ENCODE data around the gene SLC66A2. TPM values are rescaled to one million over a fixed set of nuclear protein-coding genes. Genes with fewer than 3 reads are reported as not detected.

Gene SLC66A2
- total and polyA plus RNA-seq, 3 donors from 2014 or later, result 72.5 to 143 (median 87.0) TPM

DNA sequence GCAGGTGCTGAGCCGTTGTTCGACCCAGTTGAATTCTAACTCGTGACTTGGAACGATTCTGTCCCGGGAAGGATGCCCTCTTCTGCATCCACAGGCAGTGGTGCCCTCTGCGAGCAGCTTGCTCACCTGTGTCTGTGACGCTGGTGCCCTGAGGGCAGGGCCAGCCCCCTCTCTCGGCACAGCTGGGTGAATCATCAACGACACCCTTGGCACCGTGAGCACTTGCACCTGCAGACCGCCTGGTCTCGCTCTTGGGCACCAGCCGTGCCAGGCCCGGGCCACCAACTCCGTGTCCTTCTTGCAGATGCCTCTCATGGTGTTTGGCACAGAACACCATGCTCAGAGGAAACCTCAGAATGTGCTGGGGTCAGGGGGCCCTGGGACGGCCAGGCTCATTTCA is 75.0 kb downstream of the SLC66A2 start:
- no peak for TF ChIP-seq POLR2A (IDR thresholded peaks at IDR 0.05)
- TF ChIP-seq, protein P1, sequence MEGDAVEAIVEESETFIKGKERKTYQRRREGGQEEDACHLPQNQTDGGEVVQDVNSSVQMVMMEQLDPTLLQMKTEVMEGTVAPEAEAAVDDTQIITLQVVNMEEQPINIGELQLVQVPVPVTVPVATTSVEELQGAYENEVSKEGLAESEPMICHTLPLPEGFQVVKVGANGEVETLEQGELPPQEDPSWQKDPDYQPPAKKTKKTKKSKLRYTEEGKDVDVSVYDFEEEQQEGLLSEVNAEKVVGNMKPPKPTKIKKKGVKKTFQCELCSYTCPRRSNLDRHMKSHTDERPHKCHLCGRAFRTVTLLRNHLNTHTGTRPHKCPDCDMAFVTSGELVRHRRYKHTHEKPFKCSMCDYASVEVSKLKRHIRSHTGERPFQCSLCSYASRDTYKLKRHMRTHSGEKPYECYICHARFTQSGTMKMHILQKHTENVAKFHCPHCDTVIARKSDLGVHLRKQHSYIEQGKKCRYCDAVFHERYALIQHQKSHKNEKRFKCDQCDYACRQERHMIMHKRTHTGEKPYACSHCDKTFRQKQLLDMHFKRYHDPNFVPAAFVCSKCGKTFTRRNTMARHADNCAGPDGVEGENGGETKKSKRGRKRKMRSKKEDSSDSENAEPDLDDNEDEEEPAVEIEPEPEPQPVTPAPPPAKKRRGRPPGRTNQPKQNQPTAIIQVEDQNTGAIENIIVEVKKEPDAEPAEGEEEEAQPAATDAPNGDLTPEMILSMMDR (IDR thresholded peaks at IDR 0.05), result no peak

DNA sequence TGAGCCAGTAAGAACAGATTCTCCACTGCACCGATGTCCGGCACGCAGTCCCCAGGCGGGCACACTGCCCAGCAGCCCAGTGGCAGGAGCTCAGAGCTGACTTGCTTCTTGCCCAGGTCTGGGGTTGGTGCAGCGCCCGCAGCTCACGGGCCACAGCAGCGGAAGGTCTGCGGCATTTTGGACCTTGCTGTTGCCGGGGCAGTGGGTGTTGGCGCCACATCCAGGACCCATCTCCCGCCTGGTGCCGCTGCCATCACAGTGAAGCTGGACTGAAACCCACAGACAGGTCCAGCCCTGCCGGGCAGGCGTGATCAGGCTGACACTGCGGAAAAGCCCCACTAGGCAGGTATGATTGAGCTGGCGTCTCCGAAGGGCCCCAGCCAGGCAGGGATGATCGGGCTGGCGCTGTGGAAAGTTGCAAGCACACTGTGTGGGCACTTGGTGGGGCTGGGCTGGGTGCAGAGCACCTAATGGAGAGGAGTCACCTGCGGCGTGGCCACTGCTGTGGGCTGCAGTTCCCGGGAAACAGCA is 75.5 kb downstream of the SLC66A2 start:
- intact Hi-C loops (cut with DNase I; ENCODE audit: low total_unique reads), result no loop called here
- TF ChIP-seq, protein P1 (IDR thresholded peaks at IDR 0.05), result no peak
- no peak for TF ChIP-seq POLR2A (IDR thresholded peaks at IDR 0.05)
- 93 to 97% methylated on average over 9 to 23 of the region's 23 CpGs for WGBS, 2 donors

More for the DNA sequence above, 75.0 kb downstream of the SLC66A2 start:
- no peaks in the 10 kb centered on the region for H3K36me3 ChIP-seq (ENCODE audit: low read depth, missing control alignments)
- no peaks in the 10 kb centered on the region for H3K27me3 ChIP-seq
- H3K9me3 ChIP-seq, result no peaks in the 10 kb centered on the region
- no peaks in the 10 kb centered on the region for H3K4me1 ChIP-seq
- no peak overlapping the region for H3K27ac ChIP-seq
- DNase-seq, result peak; percentile 2
- H3K4me3 ChIP-seq, result no peak overlapping the region
- intact Hi-C loops (cut with DNase I; ENCODE audit: low total_unique reads), result no loop called here
- WGBS, 2 donors, result 84 to 86% methylated on average over 4 to 16 of the region's 16 CpGs

DNA sequence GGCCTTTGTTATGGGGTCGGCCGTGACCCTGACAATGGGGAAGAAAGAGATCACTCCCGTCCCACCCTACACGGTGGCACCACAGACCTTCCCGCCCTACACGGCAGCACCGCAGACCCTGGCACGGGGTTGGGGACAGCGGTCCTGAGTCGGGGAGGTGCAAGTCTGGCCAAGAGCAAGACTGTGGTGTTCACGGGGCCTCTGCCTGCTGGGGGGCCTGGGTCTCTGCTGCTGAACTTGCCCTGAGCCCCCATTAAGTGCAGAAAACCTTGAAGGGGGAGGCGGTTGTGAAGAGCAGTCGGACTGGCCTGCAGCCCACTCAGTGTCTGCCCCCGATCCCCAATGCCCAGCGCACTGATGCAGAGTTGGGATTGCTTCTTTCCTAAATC is 75.9 kb downstream of the SLC66A2 start:
- Histone ChIP-seq H3K4me3 (no peak overlapping the region), H3K27ac (no peak overlapping the region), H3K4me1 (no peaks in the 10 kb centered on the region), H3K36me3 (ENCODE audit: low read depth, missing control alignments) (no peaks in the 10 kb centered on the region), H3K27me3 (no peaks in the 10 kb centered on the region), H3K9me3 (no peaks in the 10 kb centered on the region)
- TF ChIP-seq, protein P1 (IDR thresholded peaks at IDR 0.05), result no peak
- no peak for TF ChIP-seq POLR2A (IDR thresholded peaks at IDR 0.05)
- 85 to 88% methylated on average over 14 to 15 of the region's 15 CpGs for WGBS, 2 donors
- no peak for DNase-seq
- intact Hi-C loops (cut with DNase I; ENCODE audit: low total_unique reads), result no loop called here

More for the DNA sequence above, 75.5 kb downstream of the SLC66A2 start:
- H3K27ac ChIP-seq, result no peak overlapping the region
- H3K4me3 ChIP-seq, result no peak overlapping the region
- no peaks in the 10 kb centered on the region for H3K9me3 ChIP-seq
- H3K36me3 ChIP-seq (ENCODE audit: low read depth, missing control alignments), result no peaks in the 10 kb centered on the region
- H3K4me1 ChIP-seq, result no peaks in the 10 kb centered on the region
- no peaks in the 10 kb centered on the region for H3K27me3 ChIP-seq
- DNase-seq, result peak; percentile 3

DNA sequence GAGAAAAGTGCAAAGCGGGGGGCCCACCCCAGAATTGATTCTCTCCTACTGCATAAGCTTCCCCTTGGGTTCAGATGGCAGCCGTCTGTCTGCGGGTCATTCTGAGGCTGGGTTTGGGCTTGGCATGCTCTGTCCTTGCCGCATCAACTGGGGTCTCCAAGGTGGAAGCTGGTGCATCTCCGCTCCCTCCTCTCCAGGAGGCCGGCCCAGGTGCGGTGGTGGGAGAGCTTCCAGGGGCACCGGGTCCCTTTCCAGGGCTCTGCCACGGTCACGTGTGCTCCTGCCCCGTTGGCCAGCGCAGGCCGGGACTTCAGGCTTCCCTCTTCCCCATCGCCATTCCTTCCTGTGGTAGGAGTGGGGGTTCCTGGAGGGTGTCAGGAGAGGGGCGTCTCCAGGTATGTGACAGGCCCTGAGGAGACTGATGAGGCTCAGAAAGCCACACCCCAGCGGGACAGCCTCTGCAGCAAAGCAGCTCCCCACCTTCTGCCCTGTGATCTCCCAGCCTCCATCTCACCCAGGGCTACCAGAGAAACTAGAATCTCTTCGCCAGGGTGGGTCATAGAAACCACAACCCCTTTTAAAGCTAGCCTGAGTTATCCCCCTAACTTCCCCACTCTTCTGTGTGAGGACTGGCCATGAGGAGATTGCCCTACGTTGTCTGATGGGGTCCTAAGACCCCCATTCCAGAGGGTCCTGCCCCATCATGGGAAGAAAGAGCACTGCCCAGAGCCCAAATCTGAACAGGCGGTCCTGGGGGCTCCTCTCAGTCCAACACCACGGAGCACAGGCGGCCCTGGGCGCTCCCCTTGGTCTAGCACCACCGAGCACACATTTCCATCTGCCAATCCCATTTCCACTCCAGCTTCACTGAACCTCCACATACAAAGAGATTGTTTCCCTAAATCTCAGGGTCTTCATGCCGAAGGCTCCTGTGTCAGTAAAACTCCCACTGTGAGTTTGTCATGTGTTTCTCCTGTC is 76.6 kb downstream of the SLC66A2 start:
- H3K9me3 ChIP-seq, result no peaks in the 10 kb centered on the region
- peak; percentile 2 for DNase-seq
- WGBS, 2 donors, result 83 to 92% methylated on average over 21 to 24 of the region's 24 CpGs
- H3K27ac ChIP-seq, result no peak overlapping the region
- intact Hi-C loops (cut with DNase I; ENCODE audit: low total_unique reads), result no loop called here
- no peaks in the 10 kb centered on the region for H3K36me3 ChIP-seq (ENCODE audit: low read depth, missing control alignments)
- no peak overlapping the region for H3K4me3 ChIP-seq
- no peak for TF ChIP-seq POLR2A (IDR thresholded peaks at IDR 0.05)
- TF ChIP-seq, protein P1 (IDR thresholded peaks at IDR 0.05), result no peak
- H3K4me1 ChIP-seq, result no peaks in the 10 kb centered on the region
- H3K27me3 ChIP-seq, result no peaks in the 10 kb centered on the region

Measured in testis (tissue), 3 donors.